IPS-11a (cell line): Measurements from ENCODE around the gene SLC6A19.

ENCODE experiments used
- H3K4me3 ChIP-seq: one replicate; pipeline ENCODE4 v1.5.1; 2013; ENCODE audit warnings: low read depth, low read length, control low read depth

The SLC6A19 gene

DNA sequence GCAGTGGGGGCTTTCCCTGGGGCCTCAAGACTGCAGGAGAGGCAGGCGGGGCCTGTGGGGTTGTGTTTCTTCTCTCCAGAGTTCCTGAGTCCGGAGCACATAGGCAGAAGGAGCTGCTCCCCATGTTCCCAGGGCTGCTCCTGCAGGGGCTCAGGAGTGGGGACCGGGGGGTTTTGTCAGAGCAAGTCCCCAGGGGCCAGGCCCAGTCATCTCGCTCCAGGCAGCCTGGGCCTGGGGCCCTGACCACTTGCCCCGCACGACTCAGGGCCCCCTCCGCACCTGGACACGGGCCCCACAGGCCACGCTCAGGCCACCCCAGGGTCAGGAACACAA lies 22.0 kb upstream of the SLC6A19 start:
- H3K4me3 ChIP-seq: no peak overlapping the region

GRCh38 chr5:1180096-1180495 lies 21.3 kb upstream of the SLC6A19 start:
- no peak overlapping the region for H3K4me3 ChIP-seq

- no peak overlapping the region for H3K4me3 ChIP-seq
Observed at GRCh38 chr5:1180841-1181271, 20.5 kb upstream of the SLC6A19 start.

GRCh38 chr5:1181451-1182359 lies 19.7 kb upstream of the SLC6A19 start:
- H3K4me3 ChIP-seq: no peak overlapping the region

DNA sequence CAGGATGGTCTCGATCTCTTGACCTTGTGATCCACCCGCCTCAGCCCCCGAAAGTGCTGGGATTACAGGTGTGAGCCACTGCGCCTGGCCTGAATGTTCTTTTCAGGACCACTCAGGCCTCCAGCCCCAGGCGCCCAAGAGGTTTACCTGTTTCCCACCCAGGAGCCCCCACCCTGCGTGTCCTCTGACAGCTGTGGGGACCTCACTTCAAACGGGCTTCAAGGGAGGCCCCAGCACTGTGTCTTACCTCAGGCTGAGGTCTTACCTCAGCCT lies 19.1 kb upstream of the SLC6A19 start:
- H3K4me3 ChIP-seq: no peak overlapping the region

- no peak overlapping the region for H3K4me3 ChIP-seq
Observed at GRCh38 chr5:1182633-1183423, 18.6 kb upstream of the SLC6A19 start.

- H3K4me3 ChIP-seq: no peak overlapping the region
Observed at GRCh38 chr5:1183424-1184162, 17.8 kb upstream of the SLC6A19 start.

GRCh38 chr5:1184163-1184470 lies 17.3 kb upstream of the SLC6A19 start:
- no peak overlapping the region for H3K4me3 ChIP-seq

GRCh38 chr5:1184481-1184880 lies 16.9 kb upstream of the SLC6A19 start:
- no peak overlapping the region for H3K4me3 ChIP-seq

DNA sequence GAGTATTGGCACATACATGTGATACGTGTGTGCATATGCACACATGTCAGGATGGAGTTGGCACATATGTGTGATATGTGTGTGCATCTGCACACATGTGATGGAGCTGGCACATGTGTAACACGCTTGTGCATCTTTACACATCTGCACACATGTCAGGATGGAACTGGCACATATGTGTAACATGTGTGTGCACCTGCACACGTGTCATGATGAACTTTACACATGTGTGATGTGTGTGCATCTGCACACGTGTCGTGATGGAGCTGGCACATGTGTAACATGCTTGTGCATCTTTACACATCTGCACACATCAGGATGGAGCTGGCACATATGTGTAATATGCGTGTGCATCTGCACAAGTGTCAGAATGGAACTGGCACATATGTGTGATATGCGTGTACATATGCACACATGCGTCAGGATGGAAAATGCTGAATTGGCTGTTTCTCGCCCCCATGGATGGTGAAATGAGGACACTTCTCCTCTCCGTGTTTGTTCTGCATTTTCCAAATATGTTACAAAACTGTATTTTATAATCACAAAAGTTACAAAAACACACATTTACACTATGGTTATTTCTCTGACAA lies 16.3 kb upstream of the SLC6A19 start:
- H3K4me3 ChIP-seq: no peak overlapping the region

- H3K4me3 ChIP-seq: no peak overlapping the region
Observed at GRCh38 chr5:1185629-1186350, 15.6 kb upstream of the SLC6A19 start.

- no peak overlapping the region for H3K4me3 ChIP-seq
Observed at GRCh38 chr5:1186351-1187233, 14.8 kb upstream of the SLC6A19 start.

- no peak overlapping the region for H3K4me3 ChIP-seq
Observed at GRCh38 chr5:1187234-1187949, 14.0 kb upstream of the SLC6A19 start.

DNA sequence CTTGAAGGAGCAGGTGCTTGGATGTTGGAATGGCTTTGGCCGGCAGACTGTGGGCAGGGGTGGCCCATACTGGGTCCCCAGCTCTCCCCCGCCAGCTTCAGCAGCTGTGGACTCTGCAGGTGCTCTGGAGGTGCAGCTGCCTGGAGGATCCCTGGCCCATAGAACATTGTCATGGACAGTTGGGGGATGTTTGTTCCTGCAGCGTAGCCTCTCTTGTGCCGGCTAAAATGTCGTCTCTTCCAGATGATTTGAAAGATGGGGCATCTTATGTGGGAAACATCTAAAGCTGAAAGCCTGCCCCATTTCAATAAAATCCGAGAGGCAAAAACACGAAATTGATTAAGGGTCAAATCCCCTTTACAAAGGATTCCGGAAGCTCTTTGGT lies 13.5 kb upstream of the SLC6A19 start:
- no peak overlapping the region for H3K4me3 ChIP-seq

DNA sequence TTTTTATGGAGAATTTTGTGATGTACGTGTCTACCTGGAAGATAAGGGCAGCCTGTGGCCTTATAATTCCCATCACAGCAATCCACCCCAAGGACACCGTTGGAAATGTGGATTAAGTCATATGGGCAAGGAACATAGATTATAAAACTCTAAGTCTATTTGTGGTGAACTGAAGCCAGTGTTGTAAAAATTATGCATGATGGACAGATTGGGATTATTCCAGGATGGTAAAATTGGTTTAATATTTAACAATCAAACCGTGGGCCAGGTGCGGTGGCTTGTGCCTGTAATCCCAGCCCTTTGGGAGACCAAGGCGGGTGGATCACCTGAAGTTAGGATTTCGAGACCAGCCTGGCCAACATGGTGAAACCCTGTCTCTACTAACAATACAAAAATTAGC lies 12.9 kb upstream of the SLC6A19 start:
- H3K4me3 ChIP-seq: no peak overlapping the region

DNA sequence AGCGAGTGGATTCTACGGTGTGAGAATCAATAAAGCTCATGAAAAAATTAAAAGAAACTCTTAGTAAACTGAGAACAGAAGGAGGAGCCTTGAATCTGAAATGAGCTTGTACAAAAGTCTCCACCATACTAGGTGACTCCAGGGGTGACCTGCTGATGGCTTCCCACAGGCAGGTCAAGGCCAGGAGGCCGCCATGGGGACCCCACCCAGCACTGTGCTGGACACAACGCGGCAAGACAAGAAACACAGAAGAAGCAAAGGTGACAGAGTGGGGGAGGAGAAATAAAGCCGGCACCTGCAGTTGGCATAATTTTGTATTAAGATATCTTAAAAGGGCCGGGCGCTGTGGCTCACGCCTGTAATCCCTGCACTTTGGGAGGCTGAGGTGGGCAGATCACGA lies 12.1 kb upstream of the SLC6A19 start:
- H3K4me3 ChIP-seq: no peak overlapping the region

- no peak overlapping the region for H3K4me3 ChIP-seq
Observed at GRCh38 chr5:1190278-1190677, 11.1 kb upstream of the SLC6A19 start.

- no peak overlapping the region for H3K4me3 ChIP-seq
Observed at GRCh38 chr5:1190837-1191239, 10.6 kb upstream of the SLC6A19 start.

GRCh38 chr5:1192971-1193590 lies 8.3 kb upstream of the SLC6A19 start:
- H3K4me3 ChIP-seq: no peak overlapping the region
